GM12872 (cell line): ENCODE results near the gene OMD.

Source experiments
- TF ChIP-seq, protein P1 (sequence below): IDR thresholded peaks from 3 replicates; pipeline ENCODE4 v1.5.1; 2011; ENCODE audit warnings: low read depth, mild to moderate bottlenecking, low read length, moderate library complexity; ENCODE audit not compliant: insufficient read depth

Gene OMD

DNA sequence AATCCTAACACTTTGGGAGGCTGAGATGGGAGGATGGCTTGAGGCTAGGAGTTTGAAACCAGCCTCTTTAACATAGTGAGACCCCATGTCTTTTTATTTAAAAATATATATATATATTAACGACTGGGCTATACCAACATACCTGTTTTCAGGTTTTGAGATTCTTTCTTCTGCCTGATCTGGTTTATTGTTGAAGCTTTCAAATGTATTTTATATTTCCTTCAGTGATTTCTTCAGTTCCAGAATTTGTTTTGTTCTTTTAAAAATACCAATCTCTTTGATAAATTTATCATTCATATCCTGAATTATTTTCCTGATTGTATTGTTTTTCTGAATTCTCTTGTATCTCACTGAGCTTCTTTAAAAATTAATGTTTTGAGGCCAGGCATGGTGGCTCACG is 51.1 kb downstream of the OMD start:
- TF ChIP-seq, protein P1, sequence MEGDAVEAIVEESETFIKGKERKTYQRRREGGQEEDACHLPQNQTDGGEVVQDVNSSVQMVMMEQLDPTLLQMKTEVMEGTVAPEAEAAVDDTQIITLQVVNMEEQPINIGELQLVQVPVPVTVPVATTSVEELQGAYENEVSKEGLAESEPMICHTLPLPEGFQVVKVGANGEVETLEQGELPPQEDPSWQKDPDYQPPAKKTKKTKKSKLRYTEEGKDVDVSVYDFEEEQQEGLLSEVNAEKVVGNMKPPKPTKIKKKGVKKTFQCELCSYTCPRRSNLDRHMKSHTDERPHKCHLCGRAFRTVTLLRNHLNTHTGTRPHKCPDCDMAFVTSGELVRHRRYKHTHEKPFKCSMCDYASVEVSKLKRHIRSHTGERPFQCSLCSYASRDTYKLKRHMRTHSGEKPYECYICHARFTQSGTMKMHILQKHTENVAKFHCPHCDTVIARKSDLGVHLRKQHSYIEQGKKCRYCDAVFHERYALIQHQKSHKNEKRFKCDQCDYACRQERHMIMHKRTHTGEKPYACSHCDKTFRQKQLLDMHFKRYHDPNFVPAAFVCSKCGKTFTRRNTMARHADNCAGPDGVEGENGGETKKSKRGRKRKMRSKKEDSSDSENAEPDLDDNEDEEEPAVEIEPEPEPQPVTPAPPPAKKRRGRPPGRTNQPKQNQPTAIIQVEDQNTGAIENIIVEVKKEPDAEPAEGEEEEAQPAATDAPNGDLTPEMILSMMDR: no peak

DNA sequence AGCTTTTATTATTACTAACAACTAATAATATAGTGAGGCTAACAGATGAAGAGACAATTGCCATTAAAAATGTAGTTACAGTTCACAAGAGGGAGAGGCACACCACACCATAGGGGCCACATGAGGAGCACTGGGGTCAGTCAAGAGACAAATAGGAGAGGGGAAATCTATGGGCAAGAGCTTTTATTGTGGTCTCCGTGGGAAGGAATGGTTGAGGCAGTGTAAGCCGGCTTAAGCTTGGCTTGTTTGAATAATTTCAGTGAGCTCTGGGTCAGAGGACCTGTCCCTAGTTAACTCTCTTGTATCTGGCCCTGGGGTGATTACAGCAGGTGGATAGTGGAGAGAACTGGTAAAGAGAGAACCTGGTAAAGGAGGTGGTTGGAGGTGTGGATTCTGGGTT is 55.2 kb downstream of the OMD start:
- TF ChIP-seq, protein P1: no peak
